ENCODE measurements around the gene KRTAP2-1. TPM values are rescaled to one million over a fixed set of nuclear protein-coding genes. Genes with fewer than 3 reads are reported as not detected.

Gene KRTAP2-1
- not detected in 2 replicates for total RNA-seq (ENCODE audit: low replicate concordance)

DNA sequence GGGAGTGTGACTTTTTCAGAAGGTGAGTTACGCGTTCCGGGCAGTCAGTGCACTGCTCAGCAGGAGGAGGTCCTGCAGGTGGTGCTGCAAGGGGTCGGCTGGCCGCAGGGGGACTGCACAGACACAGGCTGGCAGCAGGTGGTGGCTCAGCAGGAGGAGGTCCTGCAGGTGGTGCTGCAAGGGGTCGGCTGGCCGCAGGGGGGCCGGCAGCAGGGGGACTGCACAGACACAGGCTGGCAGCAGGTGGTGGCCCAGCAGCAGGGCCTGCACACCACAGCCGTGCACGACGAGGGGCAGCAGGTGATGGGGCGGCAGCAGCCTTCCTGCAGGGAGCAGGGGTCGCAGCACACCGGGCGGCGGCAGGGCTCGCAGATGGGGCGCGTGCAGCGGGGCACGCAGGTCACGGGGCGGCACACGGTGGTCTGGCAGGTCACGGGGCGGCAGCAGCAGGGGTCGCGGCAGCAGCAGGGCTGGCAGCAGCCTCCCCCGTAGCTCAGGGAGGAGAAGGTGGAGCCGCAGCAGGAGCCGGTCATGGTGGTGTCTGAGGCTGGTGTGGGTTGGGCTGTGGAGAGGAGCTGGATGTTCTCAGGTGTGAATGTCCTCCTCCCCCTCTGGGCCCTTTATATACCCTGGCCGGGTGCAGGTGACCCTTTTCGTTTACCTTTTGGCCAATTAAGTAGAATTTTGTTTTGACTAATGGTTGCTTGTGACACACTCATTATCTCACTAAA, at the start of gene KRTAP2-1:
KRTAP2-1 (minus strand) TSS at position 582 of the 731 bp plus-strand sequence; CDS start at position 533, 49 bp downstream.

DNA sequence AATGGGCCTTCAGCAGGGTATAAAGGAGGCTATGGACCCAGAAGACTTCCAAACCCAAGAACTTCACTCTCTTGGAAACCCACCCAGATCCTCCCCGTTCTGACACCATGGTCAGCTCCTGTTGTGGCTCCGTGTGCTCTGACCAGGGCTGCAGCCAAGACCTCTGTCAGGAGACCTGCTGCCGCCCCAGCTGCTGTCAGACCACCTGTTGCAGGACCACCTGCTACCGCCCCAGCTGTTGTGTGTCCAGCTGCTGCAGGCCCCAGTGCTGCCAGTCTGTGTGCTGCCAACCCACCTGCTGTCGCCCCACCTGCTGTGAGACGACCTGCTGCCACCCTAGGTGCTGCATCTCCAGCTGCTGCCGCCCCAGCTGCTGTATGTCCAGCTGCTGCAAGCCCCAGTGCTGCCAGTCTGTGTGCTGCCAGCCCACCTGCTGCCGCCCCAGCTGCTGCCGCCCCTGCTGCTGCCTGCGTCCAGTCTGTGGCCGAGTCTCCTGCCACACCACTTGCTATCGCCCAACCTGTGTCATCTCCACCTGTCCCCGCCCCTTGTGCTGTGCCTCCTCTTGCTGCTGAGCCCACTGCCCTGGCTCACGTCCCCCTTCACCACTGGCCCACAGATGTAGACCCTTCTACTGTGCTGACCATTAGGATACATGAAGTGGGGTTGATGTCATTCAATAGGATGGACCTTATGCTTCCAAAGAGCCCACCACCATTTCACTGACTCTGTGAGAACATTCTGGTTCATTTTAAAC, 37.2 kb upstream of the KRTAP2-1 start, which contains the start of gene KRTAP4-7:
KRTAP4-7 (plus strand) TSS at position 51 of the 757 bp plus-strand sequence; CDS start at position 108, 57 bp downstream.

GRCh38 chr17:41065829-41066624, 18.9 kb upstream of the KRTAP2-1 start, which contains the start of gene KRTAP2-4:
TSS of gene KRTAP2-4 (minus strand) at chr17:41065879. CDS start at chr17:41065845, 34 bp downstream.

DNA sequence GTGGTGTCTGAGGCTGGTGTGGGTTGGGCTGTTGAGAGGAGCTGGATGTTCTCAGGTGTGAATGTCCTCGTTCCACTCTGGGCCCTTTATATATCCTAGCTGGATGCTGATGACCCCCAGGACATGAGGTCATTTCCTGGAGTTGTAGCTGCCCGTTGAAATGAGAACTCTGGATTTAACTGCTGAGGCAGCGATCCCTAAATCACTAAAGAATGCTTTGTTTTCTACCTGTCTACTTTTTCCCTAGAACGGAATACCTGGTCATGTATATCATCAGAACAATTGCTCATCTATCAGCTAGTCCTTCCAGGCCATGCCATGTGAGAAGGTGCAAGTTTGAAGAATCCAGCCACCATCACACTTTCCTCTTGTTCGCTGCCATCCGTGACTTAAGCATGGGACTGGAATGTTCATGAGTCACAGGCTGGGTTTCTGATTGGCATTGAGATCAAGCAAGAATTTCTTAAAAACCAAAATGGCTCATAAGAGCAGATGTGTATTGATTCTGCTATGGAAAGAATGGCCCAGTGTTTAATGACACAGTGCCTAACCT, 13.0 kb upstream of the KRTAP2-1 start, which contains the start of gene KRTAP2-3:
KRTAP2-3 (minus strand) TSS at position 63 of the 553 bp plus-strand sequence. CDS start 64 bp downstream, outside the sequence.

DNA sequence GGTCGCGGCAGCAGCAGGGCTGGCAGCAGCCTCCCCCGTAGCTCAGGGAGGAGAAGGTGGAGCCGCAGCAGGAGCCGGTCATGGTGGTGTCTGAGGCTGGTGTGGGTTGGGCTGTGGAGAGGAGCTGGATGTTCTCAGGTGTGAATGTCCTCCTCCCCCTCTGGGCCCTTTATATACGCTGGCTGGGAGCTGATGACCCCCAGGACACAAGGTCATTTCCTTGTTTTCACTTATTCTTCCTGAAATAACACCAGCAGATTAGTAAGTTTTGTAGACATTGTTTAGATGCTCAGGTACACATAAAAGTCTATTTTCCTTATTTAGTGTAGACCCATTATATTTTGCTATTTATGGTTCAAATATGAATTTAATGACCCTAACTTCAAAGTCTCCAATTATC, 8.0 kb upstream of the KRTAP2-1 start, which contains the start of gene KRTAP2-2:
KRTAP2-2 (minus strand) TSS at position 101 of the 400 bp plus-strand sequence; CDS start at position 82, 19 bp downstream.

DNA sequence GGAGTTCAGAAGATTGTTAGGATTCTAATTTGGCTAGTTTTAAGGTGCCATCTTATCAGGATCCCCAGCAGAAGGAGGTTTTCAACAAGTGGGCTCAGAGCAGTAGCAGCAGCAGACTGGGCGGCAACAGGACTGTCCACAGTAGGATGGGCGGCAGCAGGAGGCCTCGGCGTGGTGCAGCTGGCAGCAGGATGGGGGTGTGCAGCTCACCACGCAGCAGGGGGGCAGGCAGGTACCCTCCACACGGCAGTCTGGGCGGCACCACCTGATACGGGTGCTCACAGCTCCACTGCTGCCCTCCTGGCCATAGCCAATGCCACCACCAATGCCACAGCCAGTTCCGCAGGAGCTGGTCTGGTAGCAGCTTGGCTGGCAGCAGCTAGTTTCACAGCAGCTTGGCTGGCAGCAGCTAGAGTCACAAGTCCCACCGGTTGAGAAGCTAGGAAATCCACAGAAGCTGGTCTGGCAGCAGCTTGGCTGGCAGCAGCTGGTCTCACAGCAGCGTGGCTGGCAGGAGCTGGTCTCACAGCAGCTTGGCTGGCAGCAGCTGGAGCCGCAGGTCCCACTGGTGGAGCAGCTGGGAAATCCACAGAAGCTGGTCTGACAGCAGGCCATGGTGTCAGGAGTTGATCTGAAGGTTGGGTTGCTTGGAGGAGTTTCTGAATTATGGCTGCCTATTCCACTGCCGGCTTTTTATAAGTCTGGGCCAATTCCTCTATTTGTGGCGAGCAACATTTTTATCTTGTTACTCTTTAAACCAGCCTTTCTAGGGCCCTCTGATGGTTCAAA, 6.1 kb downstream of the KRTAP2-1 start, which contains the start of gene KRTAP1-1:
KRTAP1-1 (minus strand) TSS at position 668 of the 789 bp plus-strand sequence; CDS start at position 615, 53 bp downstream.

GRCh38 chr17:41034346-41034935, 12.7 kb downstream of the KRTAP2-1 start, which contains the start of gene KRTAP1-3:
TSS of gene KRTAP1-3 (minus strand) at chr17:41034874. CDS start at chr17:41034821, 53 bp downstream.

DNA sequence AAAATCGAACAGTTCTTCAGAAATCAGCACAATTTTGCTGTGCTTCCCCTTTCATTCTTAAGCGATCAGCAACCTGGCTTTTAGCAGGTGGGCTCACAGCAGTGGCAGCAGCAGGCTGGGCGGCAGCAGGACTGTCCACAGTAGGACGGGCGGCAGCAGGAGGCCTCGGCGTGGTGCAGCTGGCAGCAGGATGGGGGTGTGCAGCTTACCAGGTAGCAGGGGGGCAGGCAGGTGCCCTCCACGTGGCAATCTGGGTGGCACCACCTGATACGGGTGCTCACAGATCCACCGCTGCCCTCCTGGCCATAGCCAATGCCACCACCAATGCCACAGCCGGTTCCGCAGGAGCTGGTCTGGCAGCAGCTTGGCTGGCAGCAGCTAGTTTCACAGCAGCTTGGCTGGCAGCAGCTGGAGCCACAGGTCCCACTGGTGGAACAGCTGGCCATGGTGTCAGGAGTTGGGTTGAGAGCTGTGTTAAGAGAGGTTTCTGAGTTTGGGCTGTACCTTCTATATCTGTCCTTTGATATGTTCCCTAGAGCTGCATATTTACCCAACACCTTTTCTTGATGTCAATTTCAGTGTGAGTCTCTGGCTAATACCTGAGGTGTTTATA, 17.4 kb downstream of the KRTAP2-1 start, which contains the start of gene KRTAP1-4:
KRTAP1-4 (minus strand) TSS at position 563 of the 613 bp plus-strand sequence; CDS start at position 446, 117 bp downstream.

GRCh38 chr17:41026715-41027471, 20.2 kb downstream of the KRTAP2-1 start, which contains the start of gene KRTAP1-5:
TSS of gene KRTAP1-5 (minus strand) at chr17:41027208. CDS start at chr17:41027155, 53 bp downstream.

DNA sequence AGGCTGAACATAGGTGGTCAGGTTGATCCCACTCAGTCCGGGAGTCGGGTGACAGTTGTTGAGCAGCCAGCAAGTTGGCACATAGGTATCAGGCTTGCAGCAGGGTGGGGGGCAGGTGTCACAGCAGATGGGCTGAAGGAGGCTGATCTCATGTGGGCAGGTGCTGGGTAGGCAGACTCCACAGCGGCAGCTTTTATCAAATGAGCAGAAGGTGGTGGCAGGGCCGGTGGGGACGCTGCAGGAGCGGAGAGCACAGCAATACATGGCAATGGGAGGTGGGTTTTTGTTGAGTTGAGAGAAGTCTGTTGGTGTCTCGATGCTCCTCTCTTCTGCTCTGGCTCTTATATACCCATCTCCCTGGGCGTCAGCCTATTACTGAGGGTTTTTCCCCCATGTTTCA, 38.3 kb downstream of the KRTAP2-1 start, which contains the start of gene KRTAP3-1:
KRTAP3-1 (minus strand) TSS at position 318 of the 400 bp plus-strand sequence; CDS start at position 264, 54 bp downstream.

DNA sequence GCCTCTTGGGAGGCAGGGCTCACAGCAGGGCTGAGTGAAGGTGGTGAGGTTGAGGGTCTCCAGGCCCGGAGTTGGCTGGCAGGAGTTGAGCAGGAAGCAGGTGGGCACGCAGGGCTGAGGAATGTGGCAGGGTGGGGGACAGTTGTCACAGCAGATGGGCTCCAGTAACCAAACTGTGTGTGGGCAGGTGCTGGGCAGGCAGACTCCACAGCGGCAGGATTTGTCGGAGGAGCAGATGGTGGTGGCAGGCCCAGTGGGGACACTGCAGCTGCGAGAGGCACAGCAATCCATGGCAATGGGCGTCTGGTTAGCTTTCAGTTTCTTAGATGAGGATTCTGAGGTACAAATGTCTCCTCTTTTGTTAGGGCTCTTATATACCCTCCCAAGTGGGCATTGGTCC, 47.6 kb downstream of the KRTAP2-1 start, which contains the start of gene KRTAP3-2:
KRTAP3-2 (minus strand) TSS at position 344 of the 400 bp plus-strand sequence; CDS start at position 291, 53 bp downstream.

Other genes with a start within 250 kb of the KRTAP2-1 start
- not detected in 2 replicates for gene KRT28, start 247.4 kb downstream of the KRTAP2-1 start, total RNA-seq (ENCODE audit: low replicate concordance)
- 1.6 and 4.7 TPM in 2 replicates for gene KRT10, start 224.7 kb downstream of the KRTAP2-1 start, total RNA-seq (ENCODE audit: low replicate concordance)
- under 0.01 TPM in 1 of 2 replicates, not detected in the other for gene KRT12, start 180.1 kb downstream of the KRTAP2-1 start, total RNA-seq (ENCODE audit: low replicate concordance)
- not detected in 2 replicates for gene KRT20, start 162.1 kb downstream of the KRTAP2-1 start, total RNA-seq (ENCODE audit: low replicate concordance)
- gene KRT23, start 109.7 kb downstream of the KRTAP2-1 start, total RNA-seq (ENCODE audit: low replicate concordance), result not detected in 2 replicates
- gene KRT39, start 80.4 kb downstream of the KRTAP2-1 start, total RNA-seq (ENCODE audit: low replicate concordance), result 0.12 TPM in 1 of 2 replicates, not detected in the other
- not detected in 2 replicates for gene KRT40, start 63.0 kb downstream of the KRTAP2-1 start, total RNA-seq (ENCODE audit: low replicate concordance)
- gene KRTAP3-3, start 53.2 kb downstream of the KRTAP2-1 start, total RNA-seq (ENCODE audit: low replicate concordance), result not detected in 2 replicates
- not detected in 2 replicates for gene KRTAP3-2, start 47.4 kb downstream of the KRTAP2-1 start, total RNA-seq (ENCODE audit: low replicate concordance)
- gene KRTAP3-1, start 38.2 kb downstream of the KRTAP2-1 start, total RNA-seq (ENCODE audit: low replicate concordance), result not detected in 2 replicates
- not detected in 2 replicates for gene KRTAP1-5, start 20.1 kb downstream of the KRTAP2-1 start, total RNA-seq (ENCODE audit: low replicate concordance)
- not detected in 2 replicates for gene KRTAP1-4, start 17.1 kb downstream of the KRTAP2-1 start, total RNA-seq (ENCODE audit: low replicate concordance)
- not detected in 2 replicates for gene KRTAP1-3, start 12.4 kb downstream of the KRTAP2-1 start, total RNA-seq (ENCODE audit: low replicate concordance)
- gene KRTAP1-1, start 5.9 kb downstream of the KRTAP2-1 start, total RNA-seq (ENCODE audit: low replicate concordance), result not detected in 2 replicates
- gene KRTAP2-2, start 7.9 kb upstream of the KRTAP2-1 start, total RNA-seq (ENCODE audit: low replicate concordance), result not detected in 2 replicates
- gene KRTAP2-3, start 12.8 kb upstream of the KRTAP2-1 start, total RNA-seq (ENCODE audit: low replicate concordance), result not detected in 2 replicates
- gene KRTAP2-4, start 18.6 kb upstream of the KRTAP2-1 start, total RNA-seq (ENCODE audit: low replicate concordance), result not detected in 2 replicates
- gene KRTAP4-7, start 36.8 kb upstream of the KRTAP2-1 start, total RNA-seq (ENCODE audit: low replicate concordance), result not detected in 2 replicates
- gene KRTAP4-8, start 50.8 kb upstream of the KRTAP2-1 start, total RNA-seq (ENCODE audit: low replicate concordance), result not detected in 2 replicates
- not detected in 2 replicates for gene KRTAP4-16, start 54.9 kb upstream of the KRTAP2-1 start, total RNA-seq (ENCODE audit: low replicate concordance)
- gene KRTAP4-9, start 58.1 kb upstream of the KRTAP2-1 start, total RNA-seq (ENCODE audit: low replicate concordance), result not detected in 2 replicates
- not detected in 2 replicates for gene KRTAP4-11, start 71.1 kb upstream of the KRTAP2-1 start, total RNA-seq (ENCODE audit: low replicate concordance)
- gene KRTAP4-12, start 76.9 kb upstream of the KRTAP2-1 start, total RNA-seq (ENCODE audit: low replicate concordance), result not detected in 2 replicates
- gene KRTAP4-6, start 93.2 kb upstream of the KRTAP2-1 start, total RNA-seq (ENCODE audit: low replicate concordance), result not detected in 2 replicates
- gene KRTAP4-5, start 102.5 kb upstream of the KRTAP2-1 start, total RNA-seq (ENCODE audit: low replicate concordance), result not detected in 2 replicates
- not detected in 2 replicates for gene KRTAP4-4, start 113.4 kb upstream of the KRTAP2-1 start, total RNA-seq (ENCODE audit: low replicate concordance)
- not detected in 2 replicates for gene KRTAP4-3, start 120.9 kb upstream of the KRTAP2-1 start, total RNA-seq (ENCODE audit: low replicate concordance)
- not detected in 2 replicates for gene KRTAP4-2, start 130.9 kb upstream of the KRTAP2-1 start, total RNA-seq (ENCODE audit: low replicate concordance)
- not detected in 2 replicates for gene KRTAP4-1, start 137.6 kb upstream of the KRTAP2-1 start, total RNA-seq (ENCODE audit: low replicate concordance)
- gene KRTAP9-1, start 142.6 kb upstream of the KRTAP2-1 start, total RNA-seq (ENCODE audit: low replicate concordance), result not detected in 2 replicates
- not detected in 2 replicates for gene KRTAP9-2, start 179.3 kb upstream of the KRTAP2-1 start, total RNA-seq (ENCODE audit: low replicate concordance)
- gene KRTAP9-3, start 185.1 kb upstream of the KRTAP2-1 start, total RNA-seq (ENCODE audit: low replicate concordance), result not detected in 2 replicates
- gene KRTAP9-8, start 190.7 kb upstream of the KRTAP2-1 start, total RNA-seq (ENCODE audit: low replicate concordance), result not detected in 2 replicates
- gene KRTAP9-4, start 202.4 kb upstream of the KRTAP2-1 start, total RNA-seq (ENCODE audit: low replicate concordance), result not detected in 2 replicates
- not detected in 2 replicates for gene KRTAP9-9, start 208.1 kb upstream of the KRTAP2-1 start, total RNA-seq (ENCODE audit: low replicate concordance)
- not detected in 2 replicates for gene KRTAP9-6, start 218.1 kb upstream of the KRTAP2-1 start, total RNA-seq (ENCODE audit: low replicate concordance)
- gene KRTAP9-7, start 228.4 kb upstream of the KRTAP2-1 start, total RNA-seq (ENCODE audit: low replicate concordance), result not detected in 2 replicates